Hematopoietic multipotent progenitor cell treated with erythropoietin and hydrocortisone succinate and interleukin-3 and kit ligand, for 17 days (in vitro differentiated cells): Measurements from ENCODE around the gene KIAA1671.

Experiments used
- DNase-seq: peaks from one replicate; pipeline ENCODE4 v3.0.0-alpha.2; 2015; ENCODE audit warnings: low spot score

The KIAA1671 gene

GRCh38 chr22:25119609-25120008, 167.1 kb downstream of the KIAA1671 start:
- no peak for DNase-seq

GRCh38 chr22:25120093-25120561, 167.6 kb downstream of the KIAA1671 start:
- no peak for DNase-seq

- DNase-seq: no peak
These were observed 168.3 kb downstream of the KIAA1671 start for GRCh38 chr22:25120761-25121212.

GRCh38 chr22:25122136-25122764, 169.7 kb downstream of the KIAA1671 start:
- DNase-seq: no peak

- no peak for DNase-seq
These were observed 171.2 kb downstream of the KIAA1671 start for GRCh38 chr22:25123677-25124076.

- no peak for DNase-seq
These were observed 173.3 kb downstream of the KIAA1671 start for GRCh38 chr22:25125693-25126357.

- no peak for DNase-seq
These were observed 174.0 kb downstream of the KIAA1671 start for GRCh38 chr22:25126510-25126909.

GRCh38 chr22:25127318-25127717, 174.8 kb downstream of the KIAA1671 start:
- DNase-seq: no peak

- no peak for DNase-seq
These were observed 177.9 kb downstream of the KIAA1671 start for GRCh38 chr22:25130462-25130861.

- DNase-seq: no peak
These were observed 178.8 kb downstream of the KIAA1671 start for GRCh38 chr22:25131198-25131887.

GRCh38 chr22:25134028-25134427, 181.5 kb downstream of the KIAA1671 start:
- DNase-seq: no peak

GRCh38 chr22:25134451-25134850, 181.9 kb downstream of the KIAA1671 start:
- no peak for DNase-seq

GRCh38 chr22:25136953-25137576, 184.5 kb downstream of the KIAA1671 start:
- DNase-seq: no peak

GRCh38 chr22:25137577-25138525, 185.3 kb downstream of the KIAA1671 start:
- DNase-seq: no peak

GRCh38 chr22:25139062-25139461, 186.5 kb downstream of the KIAA1671 start:
- no peak for DNase-seq

GRCh38 chr22:25142102-25142501, 189.6 kb downstream of the KIAA1671 start:
- DNase-seq: no peak

- DNase-seq: no peak
These were observed 190.9 kb downstream of the KIAA1671 start for GRCh38 chr22:25143156-25144076.

- no peak for DNase-seq
These were observed 192.0 kb downstream of the KIAA1671 start for GRCh38 chr22:25144522-25144921.

GRCh38 chr22:25146307-25146706, 193.8 kb downstream of the KIAA1671 start:
- DNase-seq: no peak

GRCh38 chr22:25146906-25147641, 194.6 kb downstream of the KIAA1671 start:
- DNase-seq: no peak
